Stimulated activated CD4-positive, alpha-beta T cell treated with anti-CD3 and anti-CD28 coated beads, TNF-alpha, amount 100 ng/mL, for 24 hours (primary cell): Measurements from ENCODE around the gene CNN2.
"Not testable (repeated sequence)": the region's sequence is repeated elsewhere in the genome, so short reads cannot be mapped to it uniquely, and the experiment has no call there.

ENCODE experiments used
- DNase-seq, 3 experiments: peaks; one replicate each; pipeline ENCODE4 v3.0.0-alpha.2; 2020; ENCODE audit warnings: low read depth in 3 of 3

Gene CNN2

GRCh38 chr19:1010586-1011510 lies 15.6 kb upstream of the CNN2 start:
- DNase-seq = no peak

- no peak for DNase-seq
Measured at GRCh38 chr19:1011831-1012333, 14.5 kb upstream of the CNN2 start.

- DNase-seq = no peak
Measured at GRCh38 chr19:1012334-1012733, 14.1 kb upstream of the CNN2 start.

- no peak for DNase-seq
Measured at GRCh38 chr19:1013218-1013617, 13.2 kb upstream of the CNN2 start.

- DNase-seq = no peak
Measured at GRCh38 chr19:1014161-1015060, 12.0 kb upstream of the CNN2 start.

GRCh38 chr19:1015061-1015781 lies 11.2 kb upstream of the CNN2 start:
- DNase-seq = no peak

GRCh38 chr19:1015782-1016646 lies 10.4 kb upstream of the CNN2 start:
- no peak for DNase-seq

GRCh38 chr19:1016647-1017114 lies 9.7 kb upstream of the CNN2 start:
- no peak for DNase-seq

GRCh38 chr19:1017115-1017905 lies 9.1 kb upstream of the CNN2 start:
- no peak for DNase-seq

GRCh38 chr19:1017906-1018305 lies 8.5 kb upstream of the CNN2 start:
- DNase-seq = no peak

- no peak for DNase-seq
Measured at GRCh38 chr19:1018393-1018792, 8.0 kb upstream of the CNN2 start.

- DNase-seq = no peak
Measured at GRCh38 chr19:1018932-1019615, 7.3 kb upstream of the CNN2 start.

GRCh38 chr19:1019616-1019961 lies 6.8 kb upstream of the CNN2 start:
- DNase-seq = no peak

- no peak for DNase-seq
Measured at GRCh38 chr19:1019980-1020867, 6.2 kb upstream of the CNN2 start.

- DNase-seq = peak; percentile 92 to 97 (median 93)
Measured at GRCh38 chr19:1020868-1021425, 5.5 kb upstream of the CNN2 start, which contains the start of gene TMEM259. Gene TMEM259, minus strand, starts transcription at chr19:1021123. Its CDS starts 127 bp downstream, at chr19:1020996.

- not testable (repeated sequence) for DNase-seq
Measured at GRCh38 chr19:1023883-1024188, 2.6 kb upstream of the CNN2 start.

- DNase-seq = not testable (repeated sequence)
Measured at GRCh38 chr19:1025080-1025479, 1.3 kb upstream of the CNN2 start.
